Neutrophil (primary cell): Measurements from ENCODE around the gene SURF1.
"Not testable (repeated sequence)": the region's sequence is repeated elsewhere in the genome, so short reads cannot be mapped to it uniquely, and the experiment has no call there.

ENCODE experiments used
- H3K27ac ChIP-seq: fragments of 200-600 bp; sonication (generic); 2 replicates; pipeline ENCODE4 v1.5.1; 2016; ENCODE audit warnings: mild to moderate bottlenecking, moderate library complexity
- H3K27me3 ChIP-seq: fragments of 200-600 bp; sonication (generic); 2 replicates; pipeline ENCODE4 v1.6.0; 2016; ENCODE audit warnings: mild to moderate bottlenecking
- H3K36me3 ChIP-seq: fragments of 200-600 bp; sonication (generic); 2 replicates; pipeline ENCODE4 v1.5.1; 2017
- H3K4me1 ChIP-seq, 2 experiments: fragments of 200-600 bp in 1 of 2; sonication (generic) in 1 of 2; 1 replicate in 1 of 2; 2 replicates in 1 of 2; pipeline versions ENCODE4 v1.5.1 to v1.6.1; 2013 to 2016; ENCODE audit warnings: low read depth in 1 of 2, low read length in 1 of 2, mild to moderate bottlenecking in 1 of 2, moderate library complexity in 1 of 2; ENCODE audit not compliant: control insufficient read depth in 1 of 2, insufficient read depth in 1 of 2
- H3K4me3 ChIP-seq, 2 experiments: fragments of 200-600 bp in 1 of 2; sonication (generic) in 1 of 2; 1 replicate in 1 of 2; 2 replicates in 1 of 2; pipeline ENCODE4 v1.5.1; 2013 to 2016; ENCODE audit warnings: low read depth in 1 of 2, low read length in 1 of 2, mild to moderate bottlenecking in 1 of 2, moderate library complexity in 1 of 2
- H3K9me3 ChIP-seq: fragments of 200-600 bp; sonication (generic); 2 replicates; pipeline ENCODE4 v1.5.1; 2016
- TF ChIP-seq, protein P1 (sequence below): fragments of 200-600 bp; sonication (generic); IDR thresholded peaks from 2 replicates; pipeline ENCODE4 v1.5.1; 2016; ENCODE audit warnings: antibody characterized with exemption

Gene SURF1

DNA sequence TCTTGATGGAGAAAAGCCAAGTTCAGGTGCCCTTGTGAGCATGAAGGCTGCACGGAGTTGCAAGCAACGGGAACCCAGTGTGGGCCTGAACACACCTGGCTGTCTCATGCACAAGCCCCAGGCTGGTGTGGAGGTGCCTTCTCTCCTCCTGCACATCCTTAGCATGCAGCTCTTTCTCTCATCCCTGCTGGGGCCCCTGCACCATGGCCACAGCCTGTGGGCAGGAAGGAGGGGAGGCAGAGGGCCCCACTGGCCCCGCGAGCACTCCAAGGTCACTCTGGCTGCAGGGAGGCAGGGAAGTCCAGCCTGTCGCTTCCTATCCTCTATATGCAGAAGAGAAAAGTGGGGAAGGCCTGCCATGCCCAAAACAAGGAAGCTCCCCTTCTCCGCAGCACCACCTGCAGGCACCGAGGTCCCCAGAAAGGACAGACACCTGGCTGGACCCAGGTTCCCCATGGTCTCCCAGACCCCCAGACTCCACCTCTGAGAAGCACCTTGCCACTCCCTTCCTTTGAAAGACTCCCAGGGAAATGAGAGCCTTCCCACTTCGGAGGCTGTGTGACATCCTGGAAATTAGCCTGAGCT is 38.5 kb upstream of the SURF1 start:
- Histone ChIP-seq H3K27ac (no peak overlapping the region), H3K27me3 (peaks cover 31% of the 10 kb centered on the region), H3K4me1 (no peaks in the 10 kb centered on the region), H3K9me3 (no peaks in the 10 kb centered on the region), H3K4me3 (no peak overlapping the region), H3K36me3 (no peaks in the 10 kb centered on the region)
- TF ChIP-seq, protein P1, sequence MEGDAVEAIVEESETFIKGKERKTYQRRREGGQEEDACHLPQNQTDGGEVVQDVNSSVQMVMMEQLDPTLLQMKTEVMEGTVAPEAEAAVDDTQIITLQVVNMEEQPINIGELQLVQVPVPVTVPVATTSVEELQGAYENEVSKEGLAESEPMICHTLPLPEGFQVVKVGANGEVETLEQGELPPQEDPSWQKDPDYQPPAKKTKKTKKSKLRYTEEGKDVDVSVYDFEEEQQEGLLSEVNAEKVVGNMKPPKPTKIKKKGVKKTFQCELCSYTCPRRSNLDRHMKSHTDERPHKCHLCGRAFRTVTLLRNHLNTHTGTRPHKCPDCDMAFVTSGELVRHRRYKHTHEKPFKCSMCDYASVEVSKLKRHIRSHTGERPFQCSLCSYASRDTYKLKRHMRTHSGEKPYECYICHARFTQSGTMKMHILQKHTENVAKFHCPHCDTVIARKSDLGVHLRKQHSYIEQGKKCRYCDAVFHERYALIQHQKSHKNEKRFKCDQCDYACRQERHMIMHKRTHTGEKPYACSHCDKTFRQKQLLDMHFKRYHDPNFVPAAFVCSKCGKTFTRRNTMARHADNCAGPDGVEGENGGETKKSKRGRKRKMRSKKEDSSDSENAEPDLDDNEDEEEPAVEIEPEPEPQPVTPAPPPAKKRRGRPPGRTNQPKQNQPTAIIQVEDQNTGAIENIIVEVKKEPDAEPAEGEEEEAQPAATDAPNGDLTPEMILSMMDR, result no peak

DNA sequence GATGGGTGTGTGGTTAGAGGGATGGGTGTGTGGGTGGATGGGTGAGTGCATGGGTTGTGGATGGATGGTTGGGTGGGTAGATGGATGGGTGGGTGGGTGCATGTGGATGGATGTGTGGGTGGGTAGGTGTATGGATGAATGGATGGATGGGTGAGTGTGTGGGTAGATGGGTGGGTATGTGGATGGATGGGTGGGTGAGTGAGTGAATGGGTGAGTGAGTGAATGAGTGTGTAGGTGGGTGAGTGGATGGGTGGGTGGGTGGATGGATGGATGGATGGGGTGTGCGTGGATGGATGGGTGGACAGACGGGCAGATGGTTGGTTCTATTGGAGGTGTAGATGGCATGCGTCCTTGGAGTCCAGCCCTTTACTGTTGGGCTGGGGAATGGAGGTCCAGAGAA is 37.1 kb upstream of the SURF1 start:
- Histone ChIP-seq H3K27ac (no peak overlapping the region), H3K27me3 (peaks cover 31% of the 10 kb centered on the region), H3K4me3 (no peak overlapping the region), H3K4me1 (no peaks in the 10 kb centered on the region), H3K36me3 (no peaks in the 10 kb centered on the region), H3K9me3 (no peaks in the 10 kb centered on the region)
- TF ChIP-seq, protein P1, result no peak

DNA sequence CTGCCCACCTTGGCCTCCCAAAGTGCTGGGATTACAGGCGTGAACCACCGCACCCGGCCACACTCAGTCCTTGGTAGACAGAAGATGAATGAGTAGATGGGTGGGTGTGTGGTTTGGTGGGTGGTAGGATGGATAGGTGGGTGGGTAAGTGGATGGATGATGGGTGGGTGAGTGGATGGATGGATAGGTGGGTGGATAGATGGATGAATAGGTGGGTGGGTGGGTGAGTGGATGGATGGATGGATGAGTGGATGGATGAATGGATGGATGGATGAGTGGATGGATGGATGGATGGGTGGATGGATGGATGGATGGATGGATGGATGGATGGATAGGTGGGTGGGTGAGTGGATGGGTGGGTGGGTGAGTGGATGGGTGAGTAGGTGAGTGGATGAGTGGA is 36.0 kb upstream of the SURF1 start:
- not testable (repeated sequence) for H3K4me3 ChIP-seq, H3K9me3 ChIP-seq, H3K4me1 ChIP-seq, H3K36me3 ChIP-seq, H3K27ac ChIP-seq
- peaks cover 23% of the 10 kb centered on the region for H3K27me3 ChIP-seq

DNA sequence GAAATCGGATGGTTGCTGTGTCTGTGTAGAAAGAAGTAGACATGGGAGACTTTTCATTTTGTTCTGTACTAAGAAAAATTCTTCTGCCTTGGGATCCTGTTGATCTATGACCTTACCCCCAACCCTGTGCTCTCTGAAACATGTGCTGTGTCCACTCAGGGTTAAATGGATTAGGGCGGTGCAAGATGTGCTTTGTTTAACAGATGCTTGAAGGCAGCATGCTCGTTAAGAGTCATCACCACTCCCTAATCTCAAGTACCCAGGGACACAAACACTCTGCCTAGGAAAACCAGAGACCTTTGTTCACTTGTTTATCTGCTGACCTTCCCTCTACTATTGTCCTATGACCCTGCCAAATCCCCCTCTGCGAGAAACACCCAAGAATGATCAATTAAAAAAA is 35.2 kb upstream of the SURF1 start:
- H3K4me1 ChIP-seq, H3K36me3 ChIP-seq, H3K9me3 ChIP-seq, H3K27ac ChIP-seq, H3K4me3 ChIP-seq: not testable (repeated sequence)
- peaks cover 15% of the 10 kb centered on the region for H3K27me3 ChIP-seq

DNA sequence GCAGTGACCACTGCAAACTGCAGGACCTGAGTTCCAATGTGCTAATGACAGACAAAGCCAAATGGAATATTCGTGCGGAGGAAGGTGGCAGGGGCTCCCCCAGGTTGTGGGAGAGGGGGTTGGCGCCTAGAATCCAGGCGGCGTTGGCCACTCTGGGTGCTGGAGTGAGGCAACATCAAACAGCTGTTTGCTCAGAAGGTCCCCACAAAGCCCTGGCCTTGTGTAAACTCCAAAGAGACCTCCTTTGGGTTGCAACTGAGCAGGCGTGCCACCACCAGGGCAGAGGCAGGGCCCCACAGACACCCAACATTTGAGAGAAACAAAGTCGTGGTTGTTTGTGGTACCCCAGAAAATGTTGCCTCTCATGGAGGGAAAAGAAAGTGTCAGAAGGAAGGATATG is 34.4 kb upstream of the SURF1 start:
- Histone ChIP-seq H3K9me3 (no peaks in the 10 kb centered on the region), H3K27me3 (peaks cover 15% of the 10 kb centered on the region), H3K4me1 (no peaks in the 10 kb centered on the region), H3K4me3 (no peak overlapping the region), H3K36me3 (no peaks in the 10 kb centered on the region), H3K27ac (no peak overlapping the region)
- TF ChIP-seq, protein P1, result no peak

DNA sequence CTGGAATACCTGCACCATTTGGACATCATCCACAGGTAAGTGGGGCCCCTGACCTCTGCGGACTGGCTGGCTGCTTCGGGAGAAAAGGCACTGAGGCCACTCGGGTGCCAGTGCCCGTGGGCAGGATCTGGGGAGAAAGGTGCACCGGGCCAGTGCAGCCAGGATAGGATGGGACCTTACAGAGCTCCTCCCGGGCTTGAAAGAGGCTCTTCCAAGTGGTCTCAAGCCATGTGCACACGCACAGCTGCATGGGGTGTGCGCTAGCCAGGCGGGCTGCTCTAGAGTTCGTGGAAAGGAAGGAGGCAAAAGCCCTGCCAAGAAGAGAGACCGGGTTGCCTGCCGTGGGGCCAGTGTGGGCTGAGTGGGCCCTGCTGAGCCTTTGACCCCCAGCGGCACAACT is 33.3 kb upstream of the SURF1 start:
- peaks cover 9% of the 10 kb centered on the region for H3K27me3 ChIP-seq
- H3K36me3 ChIP-seq, result no peaks in the 10 kb centered on the region
- H3K27ac ChIP-seq, result no peak overlapping the region
- no peaks in the 10 kb centered on the region for H3K4me1 ChIP-seq
- H3K9me3 ChIP-seq, result no peaks in the 10 kb centered on the region
- TF ChIP-seq, protein P1, result no peak
- H3K4me3 ChIP-seq, result no peak overlapping the region
